Esophagus muscularis mucosa (tissue), 4 donors: ENCODE data around the gene PTPRU. TPM values are rescaled to one million over a fixed set of nuclear protein-coding genes. Genes with fewer than 3 reads are reported as not detected.

ENCODE experiments used
- DNase-seq: peaks from one replicate; pipeline ENCODE4 v3.0.0-alpha.2; 2017; ENCODE audit errors: extremely low spot score
- H3K27ac ChIP-seq, 4 donors: fragments of 200-600 bp; sonication (generic); replicated peaks in 1 of 4; 1 replicate in 3 of 4; 2 replicates in 1 of 4; pipeline ENCODE4 v1.5.1; 2016 to 2019; ENCODE audit warnings: mild to moderate bottlenecking in 1 of 4
- H3K27me3 ChIP-seq, 4 donors: fragments of 200-600 bp; sonication (generic); one replicate each; pipeline versions ENCODE4 v1.5.1 to v1.6.0; 2016 to 2019
- H3K36me3 ChIP-seq, 4 donors: fragments of 200-600 bp; sonication (generic); one replicate each; pipeline ENCODE4 v1.5.1; 2016 to 2019
- H3K4me1 ChIP-seq, 4 donors: fragments of 200-600 bp; sonication (generic); one replicate each; pipeline ENCODE4 v1.5.1; 2016 to 2019
- H3K4me3 ChIP-seq, 4 donors: fragments of 200-600 bp; sonication (generic); 1 replicate in 2 of 4; 2 replicates in 2 of 4; pipeline ENCODE4 v1.5.1; 2016 to 2019; ENCODE audit warnings: mild to moderate bottlenecking in 4 of 4, moderate library complexity in 1 of 4
- H3K9me3 ChIP-seq, 4 donors: fragments of 200-600 bp; sonication (generic); 1 replicate in 3 of 4; 2 replicates in 1 of 4; pipeline ENCODE4 v1.5.1; 2016 to 2019
- CTCF ChIP-seq, 3 experiments: fragments of 200-600 bp in 2 of 3; fragments of 450-650 bp in 1 of 3; sonication (generic) in 2 of 3; IDR thresholded peaks; one replicate each; pipeline ENCODE4 v1.5.1; 2017 to 2019; ENCODE audit warnings: antibody characterized with exemption in 3 of 3, mild to moderate bottlenecking in 2 of 3, moderate library complexity in 1 of 3
- EP300 ChIP-seq: sonication (generic); formaldehyde crosslinking; IDR thresholded peaks from one replicate; pipeline ENCODE4 v1.6.1; 2017; ENCODE audit warnings: antibody characterized with exemption
- POLR2A ChIP-seq: fragments of 450-650 bp; IDR thresholded peaks from one replicate; pipeline ENCODE4 v1.6.1; 2017; ENCODE audit warnings: antibody characterized with exemption, moderate library complexity, mild to moderate bottlenecking, low read depth
- POLR2AphosphoS5 ChIP-seq, 2 donors: sonication (generic); formaldehyde crosslinking; IDR thresholded peaks; one replicate each; pipeline ENCODE4 v1.6.1; 2017; ENCODE audit warnings: antibody characterized with exemption in 2 of 2
- WGBS: methylation state at CpG from one replicate; pipeline ENCODE4 v1.1.5; 2018; 5-methylcytosine and 5-hydroxymethylcytosine counted together
- intact Hi-C: fragments of 100-400 bp; cut with DNase I; formaldehyde crosslinking; loops from one replicate; pipeline ENCODE4 v1.15.1; 2023
- total RNA-seq, 4 donors: library from RNA; depleted of rRNA; stranded (reverse); fragments of >200 nt; gene quantifications; one replicate each; pipeline versions ENCODE4 v1.1.0 to v1.2.1, GENCODE V29; 2016

The PTPRU gene
- total RNA-seq, 4 donors from 2014 or later: 19.5 to 32.7 (median 27.5) TPM

- intact Hi-C loops: loop anchor here (5.0 to 10.0 kb wide), 4 partner anchors 553 to 1546 kb away; no protein-coding TSS in a partner anchor
- Histone ChIP-seq H3K36me3 (no peaks in the 10 kb centered on the region), H3K27me3 (peaks cover 0 to 16% (median 0%) of the 10 kb centered on the region in 4 donors), H3K27ac (peak overlapping the region in 2 of 4 donors; percentile 77 to 80), H3K9me3 (no peaks in the 10 kb centered on the region), H3K4me3 (no peak overlapping the region), H3K4me1 (peaks cover 6 to 27% (median 25%) of the 10 kb centered on the region in 4 donors)
- no peak for TF ChIP-seq EP300
- TF ChIP-seq CTCF (IDR thresholded peaks at IDR 0.05): no peak
- no peak for TF ChIP-seq POLR2AphosphoS5 (IDR thresholded peaks at IDR 0.05)
- no peak for TF ChIP-seq POLR2A
- WGBS: 69% methylated on average over 5 of the region's 7 CpGs
- DNase-seq: no peak
Measured at GRCh38 chr1:29239142-29239541, 2.8 kb downstream of the PTPRU start.

- TF ChIP-seq CTCF (IDR thresholded peaks at IDR 0.05) (no peak), EP300 (no peak), POLR2A (no peak), POLR2AphosphoS5 (IDR thresholded peaks at IDR 0.05) (no peak)
- Histone ChIP-seq H3K27me3 (peaks cover 0 to 11% (median 0%) of the 10 kb centered on the region in 4 donors), H3K4me1 (peaks cover 6 to 27% (median 25%) of the 10 kb centered on the region in 4 donors), H3K4me3 (no peak overlapping the region), H3K27ac (no peak overlapping the region), H3K9me3 (no peaks in the 10 kb centered on the region), H3K36me3 (no peaks in the 10 kb centered on the region)
- 69% methylated on average over 4 of the region's 4 CpGs for WGBS
- intact Hi-C loops: no loop called here
- no peak for DNase-seq
Measured at GRCh38 chr1:29240400-29240837, 4.1 kb downstream of the PTPRU start.

- intact Hi-C loops: no loop called here
- 82% methylated on average over 2 of the region's 2 CpGs for WGBS
- H3K9me3 ChIP-seq: no peaks in the 10 kb centered on the region
- no peak overlapping the region for H3K4me3 ChIP-seq
- no peaks in the 10 kb centered on the region for H3K36me3 ChIP-seq
- H3K4me1 ChIP-seq: peaks cover 5 to 24% (median 22%) of the 10 kb centered on the region in 4 donors
- TF ChIP-seq CTCF (IDR thresholded peaks at IDR 0.05) (no peak), EP300 (no peak), POLR2A (no peak), POLR2AphosphoS5 (IDR thresholded peaks at IDR 0.05) (no peak)
- DNase-seq: no peak
- peaks cover 0 to 11% (median 0%) of the 10 kb centered on the region in 4 donors for H3K27me3 ChIP-seq
- no peak overlapping the region for H3K27ac ChIP-seq
Measured at GRCh38 chr1:29240986-29241385, 4.7 kb downstream of the PTPRU start.

GRCh38 chr1:29243023-29243870 is 6.9 kb downstream of the PTPRU start:
- peaks cover 3 to 6% (median 4%) of the 10 kb centered on the region in 4 donors for H3K4me1 ChIP-seq
- no peaks in the 10 kb centered on the region for H3K9me3 ChIP-seq
- H3K4me3 ChIP-seq: no peak overlapping the region
- no peak overlapping the region for H3K27ac ChIP-seq
- 76% methylated on average over 16 of the region's 16 CpGs for WGBS
- H3K27me3 ChIP-seq: no peaks in the 10 kb centered on the region
- intact Hi-C loops: no loop called here
- H3K36me3 ChIP-seq: no peaks in the 10 kb centered on the region
- no peak for DNase-seq
- no peak for TF ChIP-seq CTCF (IDR thresholded peaks at IDR 0.05)
- TF ChIP-seq EP300: no peak
- TF ChIP-seq POLR2AphosphoS5 (IDR thresholded peaks at IDR 0.05): no peak
- TF ChIP-seq POLR2A: no peak
